IMR-90 (cell line): ENCODE data around the gene CRACDL. TPM values are rescaled to one million over a fixed set of nuclear protein-coding genes. Genes with fewer than 3 reads are reported as not detected.
A peak's percentile ranks its signal among the peaks of the same experiment; 100 is the strongest.

ENCODE experiments used
- ATAC-seq: fragments of 200-7000 bp; cut with Tn5 transposase; 2 replicates; pipeline ENCODE4 v1.9.1; 2020; ENCODE audit warnings: low read depth, mild to moderate bottlenecking, moderate library complexity
- BruUV-seq: library from RNA; stranded (reverse); fragments of 400-500 nt; replicated peaks from 2 replicates; lab custom pipeline; 2021; lab: Mats Ljungman, UMichigan
- CTCF ChIA-PET: fragments of 300-600 bp; formaldehyde crosslinking; extraction: SDS; loops from one replicate; lab custom pipeline; 2021; ENCODE audit warnings: antibody characterized with exemption; lab: Yijun Ruan, JAX
- POLR2A ChIA-PET: fragments of 300-600 bp; sonication (Branson Sonifier 250); formaldehyde crosslinking; loops from one replicate; lab custom pipeline; 2022; ENCODE audit warnings: antibody characterized with exemption; ENCODE audit not compliant: unreplicated experiment; lab: Charles Lee
- DNase-seq: peaks from one replicate; pipeline ENCODE4 v3.0.0; 2013
- H2AFZ ChIP-seq: replicated peaks from 2 replicates; pipeline ENCODE3; 2013; ENCODE audit warnings: low read length, mild to moderate bottlenecking; ENCODE audit not compliant: poor library complexity
- H2AK5ac ChIP-seq: 2 replicates; pipeline ENCODE4 v1.6.1; 2013; ENCODE audit warnings: low read depth, low read length, inconsistent platforms
- H2AK9ac ChIP-seq: replicated peaks from 2 replicates; pipeline ENCODE3; 2013; ENCODE audit warnings: mild to moderate bottlenecking, low read depth, low read length, moderate library complexity; ENCODE audit not compliant: poor library complexity
- H2BK120ac ChIP-seq: 2 replicates; pipeline ENCODE4 v1.6.1; 2013; ENCODE audit warnings: low read depth, low read length, inconsistent platforms
- H2BK15ac ChIP-seq: 3 replicates; pipeline ENCODE4 v1.6.1; 2013; ENCODE audit warnings: low read depth, low read length, inconsistent platforms
- H2BK20ac ChIP-seq: 2 replicates; pipeline ENCODE4 v1.6.1; 2013; ENCODE audit warnings: low read depth, mild to moderate bottlenecking, inconsistent platforms, low read length, moderate library complexity
- H2BK5ac ChIP-seq: 2 replicates; pipeline ENCODE4 v1.6.1; 2013; ENCODE audit warnings: mild to moderate bottlenecking, low read depth, low read length, inconsistent platforms; ENCODE audit not compliant: poor library complexity, severe bottlenecking
- H3K14ac ChIP-seq: replicated peaks from 2 replicates; pipeline ENCODE4 v1.6.1; 2013; ENCODE audit warnings: low read depth, low read length, inconsistent platforms
- H3K18ac ChIP-seq: 2 replicates; pipeline ENCODE4 v1.6.1; 2013; ENCODE audit warnings: low read depth, low read length, control low read depth
- H3K23ac ChIP-seq: 2 replicates; pipeline ENCODE4 v1.6.1; 2013; ENCODE audit warnings: low read depth, low read length, inconsistent platforms
- H3K27ac ChIP-seq: 2 replicates; pipeline ENCODE4 v1.5.1; 2013; ENCODE audit warnings: mild to moderate bottlenecking, control low read depth, low read length; ENCODE audit not compliant: insufficient read depth
- H3K27me3 ChIP-seq: 2 replicates; pipeline ENCODE4 v1.6.1; 2013; ENCODE audit warnings: low read length; ENCODE audit not compliant: control insufficient read depth, insufficient read depth
- H3K36me3 ChIP-seq: 2 replicates; pipeline ENCODE4 v1.6.1; 2013; ENCODE audit warnings: low read length, mixed read lengths; ENCODE audit not compliant: control insufficient read depth, insufficient read depth
- H3K4ac ChIP-seq: 2 replicates; pipeline ENCODE4 v1.6.1; 2013; ENCODE audit warnings: low read depth, low read length, inconsistent platforms
- H3K4me1 ChIP-seq: 2 replicates; pipeline ENCODE4 v1.6.1; 2013; ENCODE audit warnings: low read length, mixed read lengths; ENCODE audit not compliant: control insufficient read depth, insufficient read depth
- H3K4me2 ChIP-seq: 2 replicates; pipeline ENCODE4 v1.6.1; 2013; ENCODE audit warnings: low read depth, mild to moderate bottlenecking, control low read depth, low read length, moderate library complexity
- H3K4me3 ChIP-seq: 2 replicates; pipeline ENCODE4 v1.5.1; 2013; ENCODE audit warnings: low read depth, mild to moderate bottlenecking, control low read depth, low read length, moderate library complexity; ENCODE audit not compliant: insufficient read depth
- H3K56ac ChIP-seq: 2 replicates; pipeline ENCODE4 v1.6.1; 2013; ENCODE audit warnings: low read length, inconsistent platforms; ENCODE audit not compliant: insufficient read depth; ENCODE audit errors: extremely low read depth
- H3K79me1 ChIP-seq, 2 experiments: 2 replicates each; pipeline ENCODE4 v1.6.1; 2013; ENCODE audit warnings: low read length in 2 of 2, inconsistent platforms in 1 of 2, low read depth in 1 of 2
- H3K9ac ChIP-seq: 2 replicates; pipeline ENCODE4 v1.6.1; 2013; ENCODE audit warnings: low read depth, low read length, control low read depth
- H3K9me1 ChIP-seq: 2 replicates; pipeline ENCODE4 v1.6.1; 2013; ENCODE audit warnings: low read length, inconsistent platforms; ENCODE audit not compliant: insufficient read depth
- H3K9me3 ChIP-seq: 2 replicates; pipeline ENCODE4 v1.6.1; 2013; ENCODE audit warnings: low read length; ENCODE audit not compliant: control insufficient read depth, insufficient read depth
- H4K20me1 ChIP-seq: 2 replicates; pipeline ENCODE4 v1.6.1; 2013; ENCODE audit warnings: low read length, inconsistent platforms; ENCODE audit not compliant: insufficient read depth
- H4K5ac ChIP-seq: 2 replicates; pipeline ENCODE4 v1.6.1; 2013; ENCODE audit warnings: mild to moderate bottlenecking, low read depth, low read length, control low read depth
- H4K8ac ChIP-seq, 2 experiments: 2 replicates each; pipeline ENCODE4 v1.6.1; 2013; ENCODE audit warnings: low read depth in 2 of 2, low read length in 2 of 2, control low read depth in 1 of 2, inconsistent platforms in 1 of 2
- H4K91ac ChIP-seq: 2 replicates; pipeline ENCODE4 v1.6.1; 2013; ENCODE audit warnings: low read depth, low read length, inconsistent platforms; ENCODE audit not compliant: insufficient read depth
- BHLHE40 ChIP-seq: fragments of 150-350 bp; IDR thresholded peaks from 2 replicates; pipeline ENCODE4 v1.6.1; 2016; ENCODE audit warnings: mild to moderate bottlenecking, low read depth, low read length
- ELK1 ChIP-seq: fragments of 150-350 bp; IDR thresholded peaks from 2 replicates; pipeline ENCODE4 v1.6.1; 2016; ENCODE audit warnings: low read depth, mild to moderate bottlenecking, low read length, moderate library complexity, borderline replicate concordance
- MAFK ChIP-seq: IDR thresholded peaks from 2 replicates; pipeline ENCODE4 v1.6.1; 2012; ENCODE audit warnings: low read depth, low read length, improper control_type of control experiment
- MAZ ChIP-seq: IDR thresholded peaks from 2 replicates; pipeline ENCODE4 v1.6.1; 2012; ENCODE audit warnings: low read depth, mild to moderate bottlenecking, low read length, improper control_type of control experiment, moderate library complexity, borderline replicate concordance
- NFE2L2 ChIP-seq: fragments of 150-350 bp; IDR thresholded peaks from 2 replicates; pipeline ENCODE4 v1.6.1; 2016; ENCODE audit warnings: low read depth, mild to moderate bottlenecking, low read length
- RAD21 ChIP-seq: IDR thresholded peaks from 2 replicates; pipeline ENCODE4 v1.6.1; 2012; ENCODE audit warnings: low read length, improper control_type of control experiment
- RFX5 ChIP-seq: IDR thresholded peaks from 2 replicates; pipeline ENCODE4 v1.8.0; 2012; ENCODE audit warnings: low read depth, mild to moderate bottlenecking, low read length, moderate library complexity
- SMC3 ChIP-seq: fragments of 150-350 bp; IDR thresholded peaks from 2 replicates; pipeline ENCODE4 v1.6.1; 2016; ENCODE audit warnings: low read depth, mild to moderate bottlenecking, antibody characterized with exemption, low read length, moderate library complexity
- WGBS, 2 experiments: methylation state at CpG; one replicate each; pipeline versions ENCODE4 v1.1.5 to v1.1.7; 2013; ENCODE audit warnings: missing lambda C conversion rate in 2 of 2; ENCODE audit not compliant: insufficient read length in 1 of 2; ENCODE audit errors: extremely low coverage in 2 of 2; 5-methylcytosine and 5-hydroxymethylcytosine counted together
- dilution Hi-C: fragments of 300-500 bp; cut with HindIII; formaldehyde crosslinking; loops from one replicate; pipeline ENCODE4 v1.14.3; 2018; ENCODE audit warnings: low sequenced_read_pairs; ENCODE audit not compliant: unreplicated experiment
- in situ Hi-C: fragments of 300-500 bp; cut with MboI; formaldehyde crosslinking; loops from 3 replicates; pipeline ENCODE4 v1.14.3; 2019; ENCODE audit warnings: low sequenced_read_pairs, inconsistent platforms, mixed read lengths
- intact Hi-C: fragments of 100-400 bp; cut with micrococcal nuclease; formaldehyde crosslinking; loops from 2 replicates; pipeline ENCODE4 v1.10.0; 2022
- polyA plus RNA-seq, 3 experiments: library from polyadenylated mRNA; depleted of rRNA; stranded (reverse); fragments of >200 nt; gene quantifications; 2 replicates each; pipeline ENCODE4 v1.2.3, GENCODE V29; 2012; ENCODE audit warnings: low replicate concordance in 1 of 3
- total RNA-seq: library from RNA; depleted of rRNA; stranded (reverse); fragments of >200 nt; gene quantifications from 2 replicates; pipeline ENCODE4 v1.2.3, GENCODE V29; 2012
- TF ChIP-seq, protein P1 (sequence below): fragments of 150-350 bp; IDR thresholded peaks from 2 replicates; pipeline ENCODE4 v1.6.1; 2017; ENCODE audit warnings: mild to moderate bottlenecking, antibody characterized with exemption, low read length, low read depth

CRACDL gene
- total and polyA plus RNA-seq, 2 of the 4 experiments (the other 2 are of a cell fraction), result not detected

- no peak for TF ChIP-seq SMC3
Observed at GRCh38 chr2:98823196-98824170, 112.5 kb downstream of the CRACDL start (continued).

DNA sequence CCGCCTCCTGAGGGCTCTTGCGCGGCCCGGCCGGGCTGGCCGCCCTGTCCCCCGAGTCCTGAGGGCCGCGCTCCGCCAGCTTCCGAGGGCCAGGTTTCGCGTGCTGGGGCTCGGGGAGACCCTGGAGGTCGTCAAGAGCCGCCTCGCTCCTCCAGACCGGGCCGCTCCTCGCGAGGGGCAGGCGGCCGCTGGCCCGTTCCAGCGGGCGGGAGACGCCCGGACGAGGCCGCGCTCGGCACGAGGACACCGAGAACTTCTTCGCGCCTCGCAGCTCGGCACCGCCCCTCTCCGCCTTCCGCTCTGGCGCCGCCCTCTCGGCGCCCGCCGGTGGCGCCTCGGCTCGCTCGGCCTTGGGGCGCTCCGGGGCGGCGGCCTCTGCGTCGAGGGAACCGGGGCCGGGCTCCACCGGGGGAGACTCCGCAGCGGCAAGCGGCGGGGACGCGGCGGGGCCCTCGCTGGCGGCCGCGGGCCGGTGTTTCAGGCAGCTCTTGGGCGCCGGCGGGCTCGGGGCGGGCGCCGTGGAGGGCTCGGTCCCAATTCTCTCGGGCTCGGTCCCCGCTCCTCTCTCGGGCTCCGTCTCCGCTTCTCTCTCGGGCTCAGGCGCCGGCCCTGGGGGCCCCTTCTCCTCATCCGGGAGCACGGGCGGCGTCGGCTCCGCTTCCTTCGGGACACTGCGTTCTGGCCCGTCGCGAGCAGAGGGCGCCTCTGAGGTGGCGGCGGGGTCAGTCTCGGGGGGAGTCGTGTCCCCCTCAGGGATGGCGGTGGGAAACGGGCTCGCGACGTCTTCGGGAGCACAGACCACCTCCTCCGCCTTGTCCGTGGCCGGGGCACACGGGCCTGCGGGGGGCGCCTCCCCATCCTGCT is 113.5 kb downstream of the CRACDL start:
- H2AFZ ChIP-seq, result peak overlapping the region; percentile 61
- H2BK120ac ChIP-seq, result no peak overlapping the region
- H3K18ac ChIP-seq, result no peak overlapping the region
- H3K56ac ChIP-seq, result no peak overlapping the region
- WGBS, 2 experiments, result 11% methylated on average over 46 of the region's 117 CpGs; no CpG with 5 or more reads in 1 of the 2 experiments
- no peaks in the 10 kb centered on the region; the same call in 1 of the 2 replicates for H3K9me3 ChIP-seq
- CTCF ChIA-PET, result no interaction called here
- H4K5ac ChIP-seq, result no peak overlapping the region
- no peak overlapping the region for H3K4ac ChIP-seq
- ATAC-seq (no peak), DNase-seq (no peak)
- H2BK20ac ChIP-seq, result no peak overlapping the region
- H4K91ac ChIP-seq, result no peak overlapping the region
- in situ Hi-C loops, result no loop called here
- no peaks in the 10 kb centered on the region for H3K36me3 ChIP-seq
- H3K9me1 ChIP-seq, result no peaks in the 10 kb centered on the region
- H3K4me1 ChIP-seq, result no peaks in the 10 kb centered on the region
- no peaks in the 10 kb centered on the region for H3K79me1 ChIP-seq
- peaks cover 26% of the 10 kb centered on the region for H3K27me3 ChIP-seq
- no peak overlapping the region for H4K8ac ChIP-seq
- intact Hi-C loops, result no loop called here
- dilution Hi-C loops, result no loop called here
- H3K4me3 ChIP-seq, result no peak overlapping the region
- POLR2A ChIA-PET, result no interaction called here
- H3K4me2 ChIP-seq, result no peak overlapping the region; the same call in 1 of the 2 replicates
- no peak overlapping the region for H3K27ac ChIP-seq
- no TSS peak for BruUV-seq
- H4K20me1 ChIP-seq, result no peaks in the 10 kb centered on the region
- no peak overlapping the region for H3K14ac ChIP-seq
- no peak overlapping the region for H3K9ac ChIP-seq
- H2BK5ac ChIP-seq, result no peak overlapping the region
- no peak overlapping the region for H2AK5ac ChIP-seq
- H2BK15ac ChIP-seq, result no peak overlapping the region
- no peak for TF ChIP-seq MAZ
- TF ChIP-seq MAFK, result no peak
- no peak for TF ChIP-seq RAD21
- no peak for TF ChIP-seq NFE2L2
- TF ChIP-seq RFX5, result no peak
- TF ChIP-seq, protein P1, sequence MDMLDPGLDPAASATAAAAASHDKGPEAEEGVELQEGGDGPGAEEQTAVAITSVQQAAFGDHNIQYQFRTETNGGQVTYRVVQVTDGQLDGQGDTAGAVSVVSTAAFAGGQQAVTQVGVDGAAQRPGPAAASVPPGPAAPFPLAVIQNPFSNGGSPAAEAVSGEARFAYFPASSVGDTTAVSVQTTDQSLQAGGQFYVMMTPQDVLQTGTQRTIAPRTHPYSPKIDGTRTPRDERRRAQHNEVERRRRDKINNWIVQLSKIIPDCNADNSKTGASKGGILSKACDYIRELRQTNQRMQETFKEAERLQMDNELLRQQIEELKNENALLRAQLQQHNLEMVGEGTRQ, result no peak
- no peak for TF ChIP-seq BHLHE40
- no peak for TF ChIP-seq ELK1
- no peak overlapping the region for H3K23ac ChIP-seq
- no peak overlapping the region for H2AK9ac ChIP-seq
